Uterus (tissue), 4 donors: ENCODE data around the gene TPRG1. TPM values are rescaled to one million over a fixed set of nuclear protein-coding genes. Genes with fewer than 3 reads are reported as not detected.

Experiments used
- DNase-seq, 2 donors: peaks; one replicate each; pipeline ENCODE4 v3.0.0-alpha.2; 2019 to 2020
- H3K27ac ChIP-seq, 2 donors: fragments of 200-600 bp; sonication (generic); 1 replicate in 1 of 2; 2 replicates in 1 of 2; pipeline ENCODE4 v1.5.1; 2016 to 2018
- H3K27me3 ChIP-seq, 2 donors: fragments of 200-600 bp; sonication (generic); one replicate each; pipeline ENCODE4 v1.5.1; 2018 to 2019; ENCODE audit warnings: control low read depth in 1 of 2
- H3K36me3 ChIP-seq, 2 donors: fragments of 200-600 bp; sonication (generic); one replicate each; pipeline ENCODE4 v1.5.1; 2019; ENCODE audit warnings: control low read depth in 1 of 2
- H3K4me1 ChIP-seq, 2 donors: fragments of 200-600 bp; sonication (generic); one replicate each; pipeline ENCODE4 v1.5.1; 2018 to 2019; ENCODE audit warnings: control low read depth in 1 of 2
- H3K4me3 ChIP-seq, 2 donors: fragments of 200-600 bp; sonication (generic); 1 replicate in 1 of 2; 2 replicates in 1 of 2; pipeline ENCODE4 v1.5.1; 2018 to 2019; ENCODE audit warnings: mild to moderate bottlenecking in 1 of 2
- H3K9me3 ChIP-seq, 2 donors: fragments of 200-600 bp; sonication (generic); one replicate each; pipeline ENCODE4 v1.5.1; 2019; ENCODE audit warnings: control low read depth in 1 of 2
- CTCF ChIP-seq, 4 experiments: fragments of 200-600 bp in 2 of 4; fragments of 450-650 bp in 2 of 4; sonication (generic) in 2 of 4; IDR thresholded peaks; one replicate each; pipeline ENCODE4 v1.5.1; 2016 to 2019; ENCODE audit warnings: antibody characterized with exemption in 4 of 4, mild to moderate bottlenecking in 2 of 4, moderate library complexity in 1 of 4
- POLR2A ChIP-seq, 2 donors: fragments of 450-650 bp; IDR thresholded peaks; one replicate each; pipeline ENCODE4 v1.6.1; 2016; ENCODE audit warnings: antibody characterized with exemption in 2 of 2, mild to moderate bottlenecking in 1 of 2, moderate library complexity in 1 of 2
- intact Hi-C: fragments of 100-400 bp; cut with DNase I; formaldehyde crosslinking; loops from one replicate; pipeline ENCODE4 v1.15.1; 2023; ENCODE audit warnings: low total_unique reads
- total RNA-seq, 4 donors: library from RNA; depleted of rRNA in 3 of 4; stranded (reverse); fragments of >200 nt in 3 of 4; gene quantifications; one replicate each; pipeline versions ENCODE4 v1.1.0 to v1.2.4, GENCODE V29; 2014 to 2023
- donor health status: DM: yes; HTN: yes; CAD: no.

TPRG1 gene
- total RNA-seq, 4 donors from 2014 or later, result 7.7 to 29.4 (median 8.3) TPM

- intact Hi-C loops, result no loop called here
- Histone ChIP-seq H3K9me3 (no peaks in the 10 kb centered on the region), H3K27ac (no peak overlapping the region), H3K36me3 (no peaks in the 10 kb centered on the region), H3K27me3 (no peaks in the 10 kb centered on the region), H3K4me1 (no peaks in the 10 kb centered on the region), H3K4me3 (no peak overlapping the region)
- no peak for TF ChIP-seq CTCF (IDR thresholded peaks at IDR 0.05)
- no peak for TF ChIP-seq POLR2A (IDR thresholded peaks at IDR 0.05)
- no peak for DNase-seq
These were observed 86.5 kb downstream of the TPRG1 start for GRCh38 chr3:189258261-189258660.

GRCh38 chr3:189260556-189261493 is 89.1 kb downstream of the TPRG1 start:
- Histone ChIP-seq H3K4me1 (no peaks in the 10 kb centered on the region), H3K4me3 (no peak overlapping the region), H3K9me3 (no peaks in the 10 kb centered on the region), H3K27me3 (no peaks in the 10 kb centered on the region), H3K27ac (peak overlapping the region in 1 of 2 donors; percentile 44), H3K36me3 (no peaks in the 10 kb centered on the region)
- DNase-seq, result peak; percentile 45 to 46
- TF ChIP-seq POLR2A (IDR thresholded peaks at IDR 0.05) (no peak), CTCF (IDR thresholded peaks at IDR 0.05) (no peak)
- intact Hi-C loops, result no loop called here

GRCh38 chr3:189262746-189263145 is 91.0 kb downstream of the TPRG1 start:
- no peaks in the 10 kb centered on the region for H3K9me3 ChIP-seq
- no peak overlapping the region for H3K4me3 ChIP-seq
- no peaks in the 10 kb centered on the region for H3K27me3 ChIP-seq
- no peaks in the 10 kb centered on the region for H3K36me3 ChIP-seq
- DNase-seq, result no peak
- no peak for TF ChIP-seq POLR2A (IDR thresholded peaks at IDR 0.05)
- no peak overlapping the region for H3K27ac ChIP-seq
- intact Hi-C loops, result no loop called here
- H3K4me1 ChIP-seq, result no peaks in the 10 kb centered on the region

GRCh38 chr3:189267981-189268613 is 96.3 kb downstream of the TPRG1 start:
- H3K4me3 ChIP-seq, result no peak overlapping the region
- H3K9me3 ChIP-seq, result no peaks in the 10 kb centered on the region
- intact Hi-C loops, result no loop called here
- no peaks in the 10 kb centered on the region for H3K36me3 ChIP-seq
- no peaks in the 10 kb centered on the region for H3K27me3 ChIP-seq
- no peak overlapping the region for H3K27ac ChIP-seq
- no peak for DNase-seq
- TF ChIP-seq CTCF (IDR thresholded peaks at IDR 0.05) (peak in 1 of 4 experiments; percentile 3), POLR2A (IDR thresholded peaks at IDR 0.05) (no peak)
- no peaks in the 10 kb centered on the region for H3K4me1 ChIP-seq

GRCh38 chr3:189269365-189269764 is 97.6 kb downstream of the TPRG1 start:
- Histone ChIP-seq H3K36me3 (no peaks in the 10 kb centered on the region), H3K4me1 (peaks cover 0 to 1% of the 10 kb centered on the region in 2 donors), H3K27ac (peak overlapping the region in 1 of 2 donors; percentile 22), H3K4me3 (no peak overlapping the region), H3K9me3 (no peaks in the 10 kb centered on the region), H3K27me3 (no peaks in the 10 kb centered on the region)
- DNase-seq, result no peak
- intact Hi-C loops, result no loop called here
- TF ChIP-seq POLR2A (IDR thresholded peaks at IDR 0.05), result no peak
- no peak for TF ChIP-seq CTCF (IDR thresholded peaks at IDR 0.05)
